ENCODE data around the gene VGLL4.

VGLL4 gene

DNA sequence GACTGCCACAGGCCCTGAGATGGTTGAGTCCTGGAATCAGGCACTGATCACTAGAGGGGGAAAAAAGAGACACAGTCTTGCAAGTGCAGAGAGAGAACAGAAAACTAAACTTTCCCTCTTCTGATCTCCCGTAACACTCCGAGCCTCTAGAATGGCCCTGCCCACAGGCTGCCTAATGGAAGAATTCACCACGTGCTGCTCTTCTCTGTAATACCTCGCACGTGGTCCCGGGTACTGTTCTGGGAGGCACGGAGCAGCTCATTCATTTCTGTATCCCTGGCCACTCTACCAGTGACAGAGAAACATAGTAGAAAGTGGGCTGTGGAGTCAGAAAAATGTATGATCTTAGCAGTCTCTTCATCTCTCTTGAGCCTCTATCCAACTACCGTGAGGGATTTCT is 30.4 kb downstream of the VGLL4 start:
- Histone ChIP-seq H3K27me3 (ENCODE audit: low read depth, low read length) (no peaks in the 10 kb centered on the region), H3K27ac (ENCODE audit: low read length) (no peak overlapping the region), H3K36me3 (ENCODE audit: control insufficient read depth in 1 of 2, insufficient read depth in 2 of 2, low read length in 2 of 2) (peaks cover 4% of the 10 kb centered on the region in 2 donors), H3K4me3 (ENCODE audit: low read depth in 1 of 2, low read length in 2 of 2) (no peak overlapping the region), H3K4me1 (ENCODE audit: control insufficient read depth in 1 of 2, insufficient read depth in 2 of 2, low read length in 2 of 2) (peaks cover 11 to 54% of the 10 kb centered on the region in 2 donors), H3K9me3 (ENCODE audit: control insufficient read depth in 1 of 2, low read length in 2 of 2) (no peaks in the 10 kb centered on the region)

DNA sequence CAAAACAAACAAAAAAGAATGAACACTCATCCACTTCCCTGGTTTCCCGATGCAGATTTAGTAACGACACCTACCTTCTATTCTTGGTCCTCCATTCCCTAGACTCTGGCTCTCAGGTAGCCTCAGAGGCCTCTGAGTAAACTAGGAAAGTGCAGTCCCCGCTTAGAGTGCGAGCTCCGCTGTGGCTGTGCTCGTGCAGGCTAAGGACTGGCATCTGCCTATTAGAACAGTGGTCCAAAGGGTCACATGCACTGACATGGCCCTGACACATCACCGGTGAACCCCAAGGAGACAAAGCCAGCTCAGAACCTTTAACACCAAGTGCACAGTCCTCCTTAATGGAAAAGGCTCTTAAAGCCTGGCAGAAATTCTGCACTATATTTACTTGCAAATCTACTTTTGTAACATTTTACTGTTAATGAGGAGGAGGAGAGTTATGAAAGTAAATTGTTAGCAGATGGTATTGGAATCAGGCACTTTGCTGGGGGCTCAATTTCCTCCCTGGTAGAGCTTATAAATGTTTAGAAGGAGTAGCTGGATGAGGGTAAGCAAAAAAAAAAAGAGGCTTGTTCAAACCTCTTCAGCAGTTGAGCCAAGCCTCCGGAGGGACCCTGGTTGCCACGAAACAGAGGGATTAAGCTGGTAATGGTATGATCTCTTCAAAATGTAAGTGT is 31.1 kb downstream of the VGLL4 start:
- peaks cover 11 to 54% of the 10 kb centered on the region in 2 donors for H3K4me1 ChIP-seq (ENCODE audit: control insufficient read depth in 1 of 2, insufficient read depth in 2 of 2, low read length in 2 of 2)
- no peak overlapping the region for H3K27ac ChIP-seq (ENCODE audit: low read length)
- no peak overlapping the region for H3K4me3 ChIP-seq (ENCODE audit: low read depth in 1 of 2, low read length in 2 of 2)

DNA sequence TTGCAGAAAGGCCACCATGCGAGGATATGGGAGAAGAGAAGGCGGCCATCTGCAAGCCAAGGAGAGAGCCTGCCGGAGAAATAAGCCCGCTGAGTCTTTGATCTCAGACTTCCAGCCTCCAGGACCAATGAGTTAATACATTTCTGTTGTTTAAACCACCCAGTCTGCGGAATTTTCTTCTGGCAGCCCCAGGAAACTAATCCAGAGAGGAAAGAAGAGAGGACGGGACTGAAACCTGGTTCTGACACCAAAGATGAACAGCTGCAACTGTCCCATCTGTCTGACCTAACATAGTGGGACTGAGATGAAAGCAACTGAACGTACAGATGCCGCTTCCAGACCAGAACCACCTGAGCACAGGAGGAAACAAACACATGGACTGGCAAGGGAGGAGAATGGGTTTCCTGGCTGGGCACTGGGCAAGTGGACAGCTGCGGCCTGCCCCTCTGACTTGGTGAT is 32.3 kb downstream of the VGLL4 start:
- H3K4me3 ChIP-seq (ENCODE audit: low read depth in 1 of 2, low read length in 2 of 2) = no peak overlapping the region
- H3K27me3 ChIP-seq (ENCODE audit: low read depth, low read length) = no peaks in the 10 kb centered on the region
- no peak overlapping the region for H3K27ac ChIP-seq (ENCODE audit: low read length)
- peaks cover 4% of the 10 kb centered on the region in 2 donors for H3K36me3 ChIP-seq (ENCODE audit: control insufficient read depth in 1 of 2, insufficient read depth in 2 of 2, low read length in 2 of 2)
- H3K4me1 ChIP-seq (ENCODE audit: control insufficient read depth in 1 of 2, insufficient read depth in 2 of 2, low read length in 2 of 2) = peaks cover 10 to 53% of the 10 kb centered on the region in 2 donors
- H3K9me3 ChIP-seq (ENCODE audit: control insufficient read depth in 1 of 2, low read length in 2 of 2) = no peaks in the 10 kb centered on the region

More for the DNA sequence above, 31.1 kb downstream of the VGLL4 start:
- Histone ChIP-seq H3K27me3 (ENCODE audit: low read depth, low read length) (no peaks in the 10 kb centered on the region), H3K36me3 (ENCODE audit: control insufficient read depth in 1 of 2, insufficient read depth in 2 of 2, low read length in 2 of 2) (peaks cover 4% of the 10 kb centered on the region in 2 donors), H3K9me3 (ENCODE audit: control insufficient read depth in 1 of 2, low read length in 2 of 2) (no peaks in the 10 kb centered on the region)

DNA sequence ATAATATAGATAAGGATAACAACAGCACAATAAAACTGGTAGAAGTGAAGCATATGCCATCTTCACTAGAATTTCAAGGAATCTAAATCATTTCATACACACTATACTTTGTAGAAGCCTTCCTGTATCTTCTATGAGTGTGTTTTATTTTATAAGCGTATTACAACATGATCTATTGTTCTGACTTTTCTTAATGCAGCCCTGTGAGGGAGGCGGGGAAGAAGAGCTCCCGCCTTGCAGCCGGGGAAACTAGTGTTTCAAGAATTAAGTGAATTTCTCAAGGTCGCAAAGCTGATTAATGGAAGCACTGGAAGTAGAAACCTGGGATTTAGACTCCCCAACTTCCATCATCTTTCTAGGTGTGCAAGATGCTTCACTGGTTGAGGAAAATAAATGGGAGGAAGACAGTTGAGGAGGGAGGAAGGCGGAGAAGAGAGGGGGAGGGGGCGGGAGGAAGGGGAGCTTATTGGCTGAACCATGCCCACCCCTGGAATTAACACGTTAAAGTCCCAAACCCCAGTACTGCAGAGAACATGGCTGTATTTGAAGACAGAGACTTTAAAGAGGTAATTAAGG is 32.9 kb downstream of the VGLL4 start:
- Histone ChIP-seq H3K9me3 (ENCODE audit: control insufficient read depth in 1 of 2, low read length in 2 of 2) (no peaks in the 10 kb centered on the region), H3K4me3 (ENCODE audit: low read depth in 1 of 2, low read length in 2 of 2) (no peak overlapping the region), H3K27me3 (ENCODE audit: low read depth, low read length) (no peaks in the 10 kb centered on the region), H3K27ac (ENCODE audit: low read length) (no peak overlapping the region), H3K36me3 (ENCODE audit: control insufficient read depth in 1 of 2, insufficient read depth in 2 of 2, low read length in 2 of 2) (peaks cover 4% of the 10 kb centered on the region in 2 donors), H3K4me1 (ENCODE audit: control insufficient read depth in 1 of 2, insufficient read depth in 2 of 2, low read length in 2 of 2) (peaks cover 7 to 50% of the 10 kb centered on the region in 2 donors)

DNA sequence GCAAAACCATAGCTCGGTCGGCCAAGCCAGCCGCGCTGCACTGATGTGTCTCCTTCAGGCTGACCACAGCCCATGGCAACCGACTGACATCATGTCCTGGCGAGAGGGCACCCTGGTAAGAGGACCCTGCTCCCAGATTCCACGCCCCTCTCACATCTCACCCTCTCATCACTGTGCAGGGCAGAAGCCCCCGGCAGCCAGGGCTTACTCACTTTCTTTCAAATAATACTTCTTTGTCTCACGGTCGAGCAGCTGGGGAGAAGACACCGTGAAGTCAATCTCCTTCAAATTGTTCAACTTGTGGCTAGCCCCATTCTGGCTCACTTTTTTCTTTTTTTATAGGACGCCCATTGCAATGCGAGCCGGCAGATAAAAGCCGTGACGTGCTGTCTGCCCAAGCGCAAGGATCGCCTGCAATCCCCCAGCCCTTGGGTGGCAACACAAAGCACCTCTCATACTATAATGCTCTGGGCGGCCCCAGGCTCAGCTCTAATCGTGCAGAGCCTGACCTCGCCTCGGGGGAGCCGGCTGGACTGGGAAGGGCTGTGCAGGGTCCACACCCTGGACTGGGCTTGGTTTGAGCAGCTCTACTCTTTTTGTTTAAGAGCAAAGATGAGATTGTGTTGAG is 33.6 kb downstream of the VGLL4 start:
- H3K27me3 ChIP-seq (ENCODE audit: low read depth, low read length) = no peaks in the 10 kb centered on the region
- H3K4me3 ChIP-seq (ENCODE audit: low read depth in 1 of 2, low read length in 2 of 2) = no peak overlapping the region
- peaks cover 7 to 46% of the 10 kb centered on the region in 2 donors for H3K4me1 ChIP-seq (ENCODE audit: control insufficient read depth in 1 of 2, insufficient read depth in 2 of 2, low read length in 2 of 2)
- H3K36me3 ChIP-seq (ENCODE audit: control insufficient read depth in 1 of 2, insufficient read depth in 2 of 2, low read length in 2 of 2) = peaks cover 4% of the 10 kb centered on the region in 2 donors
- H3K9me3 ChIP-seq (ENCODE audit: control insufficient read depth in 1 of 2, low read length in 2 of 2) = no peaks in the 10 kb centered on the region
- no peak overlapping the region for H3K27ac ChIP-seq (ENCODE audit: low read length)

DNA sequence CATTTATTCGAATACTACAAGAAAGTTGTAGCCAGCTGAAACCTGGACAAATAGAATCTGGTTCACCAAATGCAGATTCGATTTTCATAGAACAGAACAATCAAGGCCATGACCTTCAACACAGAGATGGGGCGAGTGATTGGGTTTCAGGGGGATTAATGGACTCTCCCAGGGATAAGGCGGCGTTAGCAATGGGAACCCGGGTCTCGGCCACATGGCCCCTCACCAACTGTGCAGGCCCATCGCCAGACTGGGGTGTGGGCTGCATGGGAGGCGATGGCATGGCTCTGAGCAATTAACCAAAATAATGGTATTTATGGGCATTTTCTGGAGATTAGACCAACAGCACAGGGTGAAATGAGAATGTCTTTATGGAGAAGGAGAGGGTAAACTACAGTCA is 34.2 kb downstream of the VGLL4 start:
- no peaks in the 10 kb centered on the region for H3K27me3 ChIP-seq (ENCODE audit: low read depth, low read length)
- H3K4me1 ChIP-seq (ENCODE audit: control insufficient read depth in 1 of 2, insufficient read depth in 2 of 2, low read length in 2 of 2) = peaks cover 7 to 46% of the 10 kb centered on the region in 2 donors
- H3K27ac ChIP-seq (ENCODE audit: low read length) = no peak overlapping the region
- H3K36me3 ChIP-seq (ENCODE audit: control insufficient read depth in 1 of 2, insufficient read depth in 2 of 2, low read length in 2 of 2) = peaks cover 4% of the 10 kb centered on the region in 2 donors
- H3K4me3 ChIP-seq (ENCODE audit: low read depth in 1 of 2, low read length in 2 of 2) = no peak overlapping the region
- H3K9me3 ChIP-seq (ENCODE audit: control insufficient read depth in 1 of 2, low read length in 2 of 2) = no peaks in the 10 kb centered on the region

DNA sequence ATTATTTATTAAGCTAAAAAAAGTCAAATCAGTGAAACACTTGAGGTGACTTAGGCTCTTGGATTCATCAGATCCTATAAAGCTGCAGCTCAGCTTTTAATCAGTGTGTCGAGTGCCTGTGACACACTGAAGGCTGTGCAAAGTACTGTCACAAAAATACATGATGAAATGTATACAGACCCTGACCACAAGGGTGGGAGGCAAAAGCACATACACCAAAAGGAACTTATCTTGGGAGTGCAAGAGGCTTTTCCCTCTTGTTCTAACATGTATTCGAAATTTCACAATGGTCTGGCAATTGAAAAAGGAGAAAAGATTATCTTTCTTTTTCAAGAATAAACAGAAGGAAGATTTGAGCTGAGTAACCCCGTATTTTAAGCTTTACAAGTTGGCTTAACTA is 35.9 kb downstream of the VGLL4 start:
- Histone ChIP-seq H3K4me3 (ENCODE audit: low read depth in 1 of 2, low read length in 2 of 2) (no peak overlapping the region), H3K27me3 (ENCODE audit: low read depth, low read length) (no peaks in the 10 kb centered on the region), H3K4me1 (ENCODE audit: control insufficient read depth in 1 of 2, insufficient read depth in 2 of 2, low read length in 2 of 2) (peaks cover 7 to 32% of the 10 kb centered on the region in 2 donors), H3K27ac (ENCODE audit: low read length) (no peak overlapping the region), H3K9me3 (ENCODE audit: control insufficient read depth in 1 of 2, low read length in 2 of 2) (no peaks in the 10 kb centered on the region), H3K36me3 (ENCODE audit: control insufficient read depth in 1 of 2, insufficient read depth in 2 of 2, low read length in 2 of 2) (peaks cover 0 to 17% of the 10 kb centered on the region in 2 donors)

DNA sequence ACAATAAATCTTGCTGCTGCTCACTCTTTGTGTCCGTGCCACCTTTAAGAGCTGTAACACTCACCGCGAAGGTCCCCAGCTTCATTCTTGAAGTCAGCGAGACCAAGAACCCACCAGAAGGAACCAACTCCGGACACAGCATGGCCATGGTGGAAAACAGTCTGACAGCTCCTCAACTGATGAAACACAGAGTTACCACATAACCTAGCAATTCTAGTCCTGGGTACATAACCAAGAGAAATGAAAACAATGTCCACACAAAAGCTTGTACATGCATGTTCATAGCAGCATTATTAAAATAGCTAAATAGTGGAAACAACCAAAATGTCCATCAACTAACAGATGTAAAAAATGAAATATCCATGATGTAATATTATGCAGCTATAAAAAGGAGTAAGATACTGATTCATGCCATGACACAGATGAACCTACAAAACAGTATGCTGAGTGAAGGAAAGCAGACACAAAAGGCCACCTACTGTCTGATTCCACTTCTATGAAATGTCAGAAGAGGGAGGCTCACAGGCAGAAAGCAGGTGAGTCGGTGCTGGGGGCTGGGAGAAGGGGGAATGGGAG is 36.8 kb downstream of the VGLL4 start:
- no peak overlapping the region for H3K27ac ChIP-seq (ENCODE audit: low read length)
- peaks cover 0 to 22% of the 10 kb centered on the region in 2 donors for H3K36me3 ChIP-seq (ENCODE audit: control insufficient read depth in 1 of 2, insufficient read depth in 2 of 2, low read length in 2 of 2)
- H3K4me3 ChIP-seq (ENCODE audit: low read depth in 1 of 2, low read length in 2 of 2) = no peak overlapping the region
- H3K4me1 ChIP-seq (ENCODE audit: control insufficient read depth in 1 of 2, insufficient read depth in 2 of 2, low read length in 2 of 2) = peaks cover 7 to 25% of the 10 kb centered on the region in 2 donors
- no peaks in the 10 kb centered on the region for H3K9me3 ChIP-seq (ENCODE audit: control insufficient read depth in 1 of 2, low read length in 2 of 2)
- no peaks in the 10 kb centered on the region for H3K27me3 ChIP-seq (ENCODE audit: low read depth, low read length)

DNA sequence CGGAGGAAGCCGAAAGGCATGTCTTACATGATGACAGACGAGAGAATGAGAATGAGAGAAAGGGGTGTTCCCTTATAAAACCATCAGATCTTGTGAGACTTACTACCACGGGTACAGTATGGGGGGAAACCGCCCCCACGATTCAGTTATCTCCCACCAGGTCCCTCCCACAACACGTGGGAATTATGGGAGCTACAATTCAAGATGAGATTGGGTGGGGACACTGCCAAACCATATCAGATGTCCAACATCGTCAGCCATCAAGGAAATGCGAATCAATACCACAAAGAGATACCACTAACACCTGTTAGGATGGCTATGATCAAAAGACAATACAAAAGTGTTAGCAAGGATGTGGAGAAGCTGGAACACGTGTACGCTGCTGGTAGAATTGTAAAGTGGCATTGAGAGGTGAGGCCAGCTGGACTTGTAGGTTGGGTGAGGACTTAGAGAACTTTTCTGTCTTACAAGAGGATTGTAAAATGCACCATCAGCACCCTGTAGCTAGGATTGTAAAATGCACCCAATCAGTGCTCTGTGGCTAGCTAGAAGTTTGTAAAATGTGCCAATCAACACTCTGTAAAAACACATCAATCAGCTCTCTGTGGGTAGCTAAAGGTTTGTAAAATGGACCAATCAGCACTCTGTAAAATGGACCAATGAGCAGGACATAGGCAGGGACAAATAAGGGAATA is 37.5 kb downstream of the VGLL4 start:
- Histone ChIP-seq H3K36me3 (ENCODE audit: control insufficient read depth in 1 of 2, insufficient read depth in 2 of 2, low read length in 2 of 2) (peaks cover 0 to 24% of the 10 kb centered on the region in 2 donors), H3K27ac (ENCODE audit: low read length) (no peak overlapping the region), H3K4me1 (ENCODE audit: control insufficient read depth in 1 of 2, insufficient read depth in 2 of 2, low read length in 2 of 2) (peaks cover 7 to 24% of the 10 kb centered on the region in 2 donors), H3K4me3 (ENCODE audit: low read depth in 1 of 2, low read length in 2 of 2) (no peak overlapping the region), H3K9me3 (ENCODE audit: control insufficient read depth in 1 of 2, low read length in 2 of 2) (no peaks in the 10 kb centered on the region), H3K27me3 (ENCODE audit: low read depth, low read length) (no peaks in the 10 kb centered on the region)

DNA sequence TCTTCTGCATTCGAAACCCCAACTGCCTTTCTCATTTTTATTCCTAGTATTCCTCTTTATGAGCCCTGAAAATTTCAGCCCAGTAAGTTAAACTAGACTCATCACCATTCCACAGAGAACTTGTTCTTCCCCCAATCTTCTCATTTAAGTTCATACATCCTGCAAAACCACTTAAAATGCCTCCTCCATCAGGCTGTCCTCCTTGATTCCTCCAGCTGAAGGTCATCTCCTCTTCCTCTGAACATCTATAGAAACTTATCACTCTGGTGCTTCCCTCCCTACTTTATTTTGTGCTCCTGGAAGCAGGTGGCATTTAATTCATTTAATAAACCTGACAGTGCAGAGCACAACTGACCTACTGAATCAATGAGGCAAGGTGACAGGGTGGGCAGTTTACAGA is 38.3 kb downstream of the VGLL4 start:
- Histone ChIP-seq H3K27me3 (ENCODE audit: low read depth, low read length) (no peaks in the 10 kb centered on the region), H3K9me3 (ENCODE audit: control insufficient read depth in 1 of 2, low read length in 2 of 2) (no peaks in the 10 kb centered on the region), H3K4me3 (ENCODE audit: low read depth in 1 of 2, low read length in 2 of 2) (no peak overlapping the region), H3K4me1 (ENCODE audit: control insufficient read depth in 1 of 2, insufficient read depth in 2 of 2, low read length in 2 of 2) (peaks cover 5 to 24% of the 10 kb centered on the region in 2 donors), H3K36me3 (ENCODE audit: control insufficient read depth in 1 of 2, insufficient read depth in 2 of 2, low read length in 2 of 2) (peaks cover 0 to 29% of the 10 kb centered on the region in 2 donors), H3K27ac (ENCODE audit: low read length) (no peak overlapping the region)

All from muscle layer of duodenum (tissue), 2 donors.